Astrocyte of the spinal cord (primary cell): Measurements from ENCODE around the gene NCEH1.
A peak's percentile ranks its signal among the peaks of the same experiment; 100 is the strongest.

Source experiments
- DNase-seq: peaks from one replicate; pipeline ENCODE4 v3.0.0; 2011; ENCODE audit warnings: low read depth, low spot score
- H3K4me3 ChIP-seq: 2 replicates; pipeline ENCODE4 v1.5.1; 2011; ENCODE audit warnings: low read depth, mild to moderate bottlenecking, low read length, moderate library complexity
- in situ Hi-C: cut with HindIII; loops from 2 replicates; pipeline ENCODE4 v1.10.0; 2017; ENCODE audit warnings: low sequenced_read_pairs
- TF ChIP-seq, protein P1 (sequence below): IDR thresholded peaks from 2 replicates; pipeline ENCODE4 v1.5.1; 2012; ENCODE audit warnings: low read depth, mild to moderate bottlenecking, low read length, inconsistent platforms

Gene NCEH1

DNA sequence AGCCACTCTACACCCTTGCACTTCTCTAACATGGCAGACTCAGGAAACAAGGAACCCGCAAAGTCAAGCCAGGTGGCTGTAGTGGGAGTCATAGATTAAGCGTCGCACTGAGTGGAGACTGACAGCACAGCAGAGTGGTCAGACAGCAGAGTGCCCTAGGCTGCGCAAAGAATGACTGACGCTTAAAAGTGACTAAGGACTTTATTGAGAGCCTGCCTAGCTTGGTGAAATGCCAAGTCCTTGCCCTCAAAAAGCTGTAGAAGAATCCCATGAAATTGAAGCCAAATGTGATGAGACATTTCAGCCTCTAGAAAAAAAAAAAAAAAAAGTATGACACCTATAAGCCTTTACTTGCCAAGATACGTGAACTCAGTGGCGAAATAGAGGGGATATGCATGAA, 30.2 kb downstream of the NCEH1 start:
- in situ Hi-C loops: no loop called here
- H3K4me3 ChIP-seq: no peak overlapping the region
- peak; percentile 37 for DNase-seq
- TF ChIP-seq, protein P1, sequence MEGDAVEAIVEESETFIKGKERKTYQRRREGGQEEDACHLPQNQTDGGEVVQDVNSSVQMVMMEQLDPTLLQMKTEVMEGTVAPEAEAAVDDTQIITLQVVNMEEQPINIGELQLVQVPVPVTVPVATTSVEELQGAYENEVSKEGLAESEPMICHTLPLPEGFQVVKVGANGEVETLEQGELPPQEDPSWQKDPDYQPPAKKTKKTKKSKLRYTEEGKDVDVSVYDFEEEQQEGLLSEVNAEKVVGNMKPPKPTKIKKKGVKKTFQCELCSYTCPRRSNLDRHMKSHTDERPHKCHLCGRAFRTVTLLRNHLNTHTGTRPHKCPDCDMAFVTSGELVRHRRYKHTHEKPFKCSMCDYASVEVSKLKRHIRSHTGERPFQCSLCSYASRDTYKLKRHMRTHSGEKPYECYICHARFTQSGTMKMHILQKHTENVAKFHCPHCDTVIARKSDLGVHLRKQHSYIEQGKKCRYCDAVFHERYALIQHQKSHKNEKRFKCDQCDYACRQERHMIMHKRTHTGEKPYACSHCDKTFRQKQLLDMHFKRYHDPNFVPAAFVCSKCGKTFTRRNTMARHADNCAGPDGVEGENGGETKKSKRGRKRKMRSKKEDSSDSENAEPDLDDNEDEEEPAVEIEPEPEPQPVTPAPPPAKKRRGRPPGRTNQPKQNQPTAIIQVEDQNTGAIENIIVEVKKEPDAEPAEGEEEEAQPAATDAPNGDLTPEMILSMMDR: no peak

DNA sequence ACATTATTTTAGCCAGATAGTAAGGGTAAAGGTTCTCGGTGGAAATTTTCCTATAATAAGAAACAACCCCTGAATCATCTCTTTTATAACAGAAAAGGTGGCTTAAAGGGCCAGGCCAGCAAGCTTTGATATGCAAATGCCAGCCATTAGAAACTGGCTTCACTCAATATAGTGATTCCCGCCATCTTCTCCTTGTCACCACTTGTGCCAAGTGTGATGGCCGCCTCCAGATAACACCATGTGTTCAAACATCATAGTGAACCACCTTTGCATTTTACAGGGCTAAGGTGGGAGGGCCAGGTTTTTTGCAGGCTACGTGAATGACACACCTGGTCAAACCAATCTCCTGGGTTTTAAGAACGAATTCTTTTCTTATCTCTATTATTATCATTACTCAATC, 31.3 kb downstream of the NCEH1 start:
- in situ Hi-C loops: no loop called here
- DNase-seq: no peak
- H3K4me3 ChIP-seq: no peak overlapping the region
- TF ChIP-seq, protein P1: no peak

DNA sequence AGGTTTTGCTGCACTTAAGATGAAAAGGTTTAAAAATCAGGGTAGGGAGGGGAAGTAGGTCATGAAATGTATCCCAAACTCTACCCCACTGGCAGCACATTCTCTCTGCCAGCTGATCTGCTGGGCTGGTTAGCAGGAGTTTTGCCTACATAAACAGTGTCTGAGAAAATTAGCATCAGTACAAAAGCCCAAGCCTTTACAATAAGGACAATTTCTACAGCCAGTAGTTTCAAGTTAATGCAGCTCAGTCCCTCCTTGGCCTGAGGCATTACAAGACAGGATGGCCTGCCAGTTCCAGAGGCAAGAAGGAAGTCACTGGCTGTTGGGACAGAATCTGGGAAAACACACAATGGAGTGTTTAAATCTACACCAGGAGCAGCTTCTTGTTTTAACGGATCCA, 32.8 kb downstream of the NCEH1 start:
- peak; percentile 7 for DNase-seq
- in situ Hi-C loops: no loop called here
- TF ChIP-seq, protein P1: no peak
- H3K4me3 ChIP-seq: no peak overlapping the region

DNA sequence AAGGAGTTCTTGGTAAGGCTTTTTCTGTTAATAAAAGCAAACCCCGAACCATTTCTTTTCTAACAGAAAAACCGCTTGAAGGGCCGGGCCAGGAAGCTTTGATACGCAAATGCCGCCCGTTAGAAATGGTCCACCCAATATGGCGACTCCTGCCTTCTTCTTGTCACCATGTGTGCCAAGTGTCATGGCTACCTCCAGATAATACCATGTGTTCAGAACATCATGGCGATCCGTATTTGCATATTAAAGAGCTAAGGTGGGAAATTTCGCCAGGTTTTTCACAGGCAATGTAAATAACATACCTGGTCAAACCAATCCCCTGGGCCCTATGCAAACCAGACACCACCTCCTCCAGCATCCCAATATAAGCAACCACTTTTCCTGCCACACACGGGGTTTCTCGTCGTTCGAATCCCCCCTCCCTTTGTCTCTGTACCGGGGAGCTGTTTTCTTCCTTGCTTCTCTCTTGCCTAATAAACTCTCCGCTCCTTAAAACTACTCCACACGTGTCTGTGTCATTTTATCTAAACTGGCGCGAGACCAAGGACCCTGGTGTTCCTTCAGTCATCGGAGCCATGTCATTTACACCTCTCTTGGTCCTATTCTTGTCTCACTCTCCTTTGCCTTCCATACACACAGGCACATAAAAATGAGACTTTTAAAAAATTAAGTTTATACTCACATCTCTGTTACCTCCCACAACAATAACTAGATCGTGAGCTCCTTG, 34.5 kb downstream of the NCEH1 start:
- TF ChIP-seq, protein P1: no peak
- no peak for DNase-seq
- no peak overlapping the region for H3K4me3 ChIP-seq
- in situ Hi-C loops: no loop called here

DNA sequence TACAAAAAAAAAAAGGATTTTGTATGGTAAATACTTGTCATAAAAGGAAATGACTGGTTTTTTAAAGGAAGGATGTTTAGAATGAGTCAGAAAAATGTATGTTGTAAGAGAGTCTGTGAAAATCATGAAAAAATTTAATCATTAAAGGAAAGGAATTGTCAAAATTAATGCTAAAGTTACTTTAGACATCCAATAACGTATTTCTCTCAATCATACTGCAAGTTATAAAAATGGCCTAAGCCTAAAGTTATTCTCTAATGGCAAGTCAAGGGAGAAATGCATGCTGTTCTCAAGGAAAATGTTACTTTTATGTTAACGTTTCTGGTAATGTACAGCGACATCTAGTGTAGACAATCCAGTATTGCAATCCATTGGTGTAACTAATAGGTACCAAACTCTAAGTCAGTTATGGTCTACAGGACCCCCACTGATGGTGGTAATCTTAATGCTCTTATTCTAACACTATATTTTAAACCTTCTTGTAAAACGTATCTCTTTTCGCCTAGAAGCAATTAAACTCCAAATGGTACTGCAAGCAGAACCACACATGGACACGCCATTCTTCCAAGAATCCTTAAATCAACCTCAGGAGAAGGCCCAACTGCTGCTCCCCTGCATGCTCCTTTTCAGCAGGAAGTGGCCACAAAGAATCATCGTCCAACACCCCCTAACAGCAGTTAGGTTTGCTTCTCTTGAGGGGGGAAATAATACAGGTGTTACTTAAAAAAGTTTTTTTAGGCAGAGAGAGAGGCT, 35.2 kb downstream of the NCEH1 start:
- no peak overlapping the region for H3K4me3 ChIP-seq
- DNase-seq: peak; percentile 71
- TF ChIP-seq, protein P1: peak; percentile 74

DNA sequence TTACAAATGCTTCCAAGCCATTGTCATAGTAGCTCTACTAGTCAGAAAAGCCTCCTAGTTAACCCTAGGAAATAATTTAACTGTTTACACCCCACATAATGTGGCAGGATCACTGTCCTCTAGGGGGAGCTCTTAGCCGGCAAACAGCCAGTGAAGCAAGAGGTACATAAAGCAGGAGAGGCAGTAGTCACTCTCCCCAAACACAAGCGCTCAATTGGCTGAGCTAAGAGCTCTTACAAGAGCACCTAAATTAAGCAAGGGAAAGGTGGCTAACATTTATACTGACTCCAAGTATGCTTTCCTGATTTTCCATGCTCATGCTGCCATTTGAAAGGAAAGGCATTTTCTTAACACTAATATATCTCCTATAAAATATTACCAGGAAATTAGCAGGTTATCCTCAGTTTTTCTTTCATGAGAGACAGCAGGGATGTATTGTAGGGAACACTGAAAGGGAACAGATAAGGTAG, 37.6 kb downstream of the NCEH1 start:
- TF ChIP-seq, protein P1: peak; percentile 70
- in situ Hi-C loops: no loop called here
- DNase-seq: peak; percentile 74
- H3K4me3 ChIP-seq: no peak overlapping the region

More for the DNA sequence above, 35.2 kb downstream of the NCEH1 start:
- in situ Hi-C loops: no loop called here
